OCI-LY1 (cell line): Measurements from ENCODE around the gene SLC22A17.
"Not testable (repeated sequence)": the region's sequence is repeated elsewhere in the genome, so short reads cannot be mapped to it uniquely, and the experiment has no call there.

ENCODE experiments used
- H2AFZ ChIP-seq: fragments of 200-600 bp; sonication (generic), shearing (Covaris generic); 2 replicates; pipeline ENCODE4 v1.6.0; 2014; ENCODE audit warnings: antibody characterized with exemption, mild to moderate bottlenecking, low read length
- H3F3A ChIP-seq: fragments of 200-600 bp; sonication (generic), shearing (Covaris generic); 2 replicates; pipeline ENCODE4 v1.6.0; 2014; ENCODE audit warnings: mild to moderate bottlenecking, antibody characterized with exemption, low read length, moderate library complexity; ENCODE audit not compliant: insufficient read depth
- H3K27ac ChIP-seq: fragments of 200-600 bp; sonication (generic); 2 replicates; pipeline ENCODE4 v1.5.1; 2014; ENCODE audit warnings: low read length, mixed run types, mild to moderate bottlenecking, low read depth; ENCODE audit not compliant: poor library complexity, severe bottlenecking
- H3K27me3 ChIP-seq: fragments of 200-600 bp; sonication (generic); 2 replicates; pipeline ENCODE4 v1.6.0; 2014; ENCODE audit warnings: antibody characterized with exemption, mild to moderate bottlenecking, low read length, moderate library complexity; ENCODE audit not compliant: insufficient read depth
- H3K36me3 ChIP-seq: fragments of 200-600 bp; sonication (generic); 2 replicates; pipeline ENCODE4 v1.6.1; 2014; ENCODE audit warnings: mild to moderate bottlenecking, antibody characterized with exemption, low read length, moderate library complexity, mixed read lengths; ENCODE audit not compliant: insufficient read depth
- H3K4me1 ChIP-seq: fragments of 200-600 bp; sonication (generic); 2 replicates; pipeline ENCODE4 v1.5.1; 2014; ENCODE audit warnings: mild to moderate bottlenecking, low read length, moderate library complexity; ENCODE audit not compliant: insufficient read depth, severe bottlenecking
- H3K4me2 ChIP-seq: fragments of 200-600 bp; sonication (generic), shearing (Covaris generic); 2 replicates; pipeline ENCODE4 v1.6.1; 2014; ENCODE audit warnings: low read length
- H3K4me3 ChIP-seq: fragments of 200-600 bp; sonication (generic); 2 replicates; pipeline ENCODE4 v1.5.1; 2014; ENCODE audit warnings: low read length, low read depth, mild to moderate bottlenecking, mixed read lengths; ENCODE audit not compliant: poor library complexity, severe bottlenecking
- H3K79me2 ChIP-seq: fragments of 200-600 bp; shearing (Covaris generic); 2 replicates; pipeline ENCODE4 v1.6.1; 2016; ENCODE audit warnings: mixed run types, low read length, mixed read lengths; ENCODE audit not compliant: insufficient read depth
- H3K9ac ChIP-seq: fragments of 200-600 bp; sonication (generic), shearing (Covaris generic); 2 replicates; pipeline ENCODE4 v1.6.1; 2014; ENCODE audit warnings: mild to moderate bottlenecking, low read length, mixed read lengths
- H3K9me2 ChIP-seq: fragments of 200-600 bp; sonication (generic), shearing (Covaris generic); 2 replicates; pipeline ENCODE4 v1.6.1; 2014; ENCODE audit warnings: low read depth, mild to moderate bottlenecking, low read length, mixed read lengths
- H3K9me3 ChIP-seq: fragments of 200-600 bp; shearing (Covaris generic); 2 replicates; pipeline ENCODE4 v1.6.1; 2014; ENCODE audit warnings: low read length, mixed read lengths
- H4K20me1 ChIP-seq: fragments of 200-600 bp; sonication (generic), shearing (Covaris generic); 2 replicates; pipeline ENCODE4 v1.6.0; 2016; ENCODE audit warnings: mild to moderate bottlenecking, low read length; ENCODE audit not compliant: insufficient read depth
- CTCF ChIP-seq: fragments of 200-600 bp; sonication (generic), shearing (Covaris generic); IDR thresholded peaks from 2 replicates; pipeline ENCODE4 v1.5.1; 2017; ENCODE audit warnings: mild to moderate bottlenecking, antibody characterized with exemption, low read length, moderate library complexity, mixed read lengths
- EZH2 ChIP-seq: fragments of 200-600 bp; sonication (generic), shearing (Covaris generic); IDR thresholded peaks from 2 replicates; pipeline ENCODE4 v1.8.0; 2017; ENCODE audit warnings: borderline replicate concordance, mixed run types, mild to moderate bottlenecking, antibody characterized with exemption, low read length, moderate library complexity, mixed read lengths

SLC22A17 gene

GRCh38 chr14:23327947-23328744, 24.5 kb downstream of the SLC22A17 start:
- Histone ChIP-seq H3K9ac (no peak overlapping the region), H3K79me2 (no peaks in the 10 kb centered on the region), H2AFZ (no peak overlapping the region), H3K4me3 (no peak overlapping the region), H3K9me2 (no peaks in the 10 kb centered on the region), H3K9me3 (no peaks in the 10 kb centered on the region), H3K4me1 (peaks cover 2% of the 10 kb centered on the region), H3K27me3 (no peaks in the 10 kb centered on the region), H3K27ac (no peak overlapping the region), H3F3A (no peaks in the 10 kb centered on the region), H4K20me1 (no peaks in the 10 kb centered on the region), H3K36me3 (peaks cover 35% of the 10 kb centered on the region), H3K4me2 (no peak overlapping the region)
- TF ChIP-seq CTCF: peak; percentile 85
- TF ChIP-seq EZH2: no peak

GRCh38 chr14:23326491-23327332, 26.0 kb downstream of the SLC22A17 start:
- H3K9me2 ChIP-seq: no peaks in the 10 kb centered on the region
- H2AFZ ChIP-seq: no peak overlapping the region
- H3K9ac ChIP-seq: no peak overlapping the region
- H3F3A ChIP-seq: no peaks in the 10 kb centered on the region
- H4K20me1 ChIP-seq: no peaks in the 10 kb centered on the region
- H3K4me2 ChIP-seq: no peak overlapping the region
- peaks cover 12% of the 10 kb centered on the region for H3K4me1 ChIP-seq
- peaks cover 12% of the 10 kb centered on the region for H3K79me2 ChIP-seq
- H3K9me3 ChIP-seq: no peaks in the 10 kb centered on the region
- no peak for TF ChIP-seq CTCF
- no peak for TF ChIP-seq EZH2
- peaks cover 41% of the 10 kb centered on the region for H3K36me3 ChIP-seq
- H3K27ac ChIP-seq: no peak overlapping the region
- no peak overlapping the region for H3K4me3 ChIP-seq
- H3K27me3 ChIP-seq: no peaks in the 10 kb centered on the region

GRCh38 chr14:23325746-23326145, 26.9 kb downstream of the SLC22A17 start:
- H3K9me3 ChIP-seq, H3F3A ChIP-seq, H3K27ac ChIP-seq, H4K20me1 ChIP-seq, H3K4me3 ChIP-seq, H3K27me3 ChIP-seq, H3K9me2 ChIP-seq, H3K4me2 ChIP-seq, H3K9ac ChIP-seq, H2AFZ ChIP-seq: not testable (repeated sequence)
- peaks cover 41% of the 10 kb centered on the region for H3K36me3 ChIP-seq
- peaks cover 12% of the 10 kb centered on the region for H3K79me2 ChIP-seq
- H3K4me1 ChIP-seq: peaks cover 13% of the 10 kb centered on the region
